Caco-2 (cell line): ENCODE data around the gene CADM4. TPM values are rescaled to one million over a fixed set of nuclear protein-coding genes. Genes with fewer than 3 reads are reported as not detected.

Experiments
- BruUV-seq: library from RNA; stranded (reverse); fragments of 400-500 nt; replicated peaks from 2 replicates; lab custom pipeline; 2021; lab: Mats Ljungman, UMichigan
- CTCF ChIA-PET: fragments of 300-600 bp; sonication (Branson Sonifier 250); formaldehyde crosslinking; loops from one replicate; lab custom pipeline; 2022; ENCODE audit warnings: antibody characterized with exemption; lab: Charles Lee
- POLR2A ChIA-PET: fragments of 300-600 bp; sonication (Branson Sonifier 250); formaldehyde crosslinking; loops from one replicate; lab custom pipeline; 2022; ENCODE audit warnings: antibody characterized with exemption; lab: Charles Lee
- DNase-seq, 2 experiments: peaks; one replicate each; pipeline versions ENCODE4 v3.0.0 to v3.0.0-alpha.2; 2020 to 2022
- H3K27me3 ChIP-seq: replicated peaks from 2 replicates; pipeline ENCODE4 v1.6.0; 2011; ENCODE audit warnings: low read length; ENCODE audit not compliant: control insufficient read depth, insufficient read depth
- H3K36me3 ChIP-seq: 2 replicates; pipeline ENCODE4 v1.5.1; 2011; ENCODE audit warnings: low read length; ENCODE audit not compliant: control insufficient read depth, insufficient read depth
- H3K4me1 ChIP-seq: fragments of 250-450 bp; sonication (Bioruptor Pico); 2 replicates; pipeline ENCODE4 v1.5.1; 2020; ENCODE audit warnings: mild to moderate bottlenecking
- H3K4me3 ChIP-seq: 2 replicates; pipeline ENCODE4 v1.5.1; 2011; ENCODE audit warnings: low read depth, mild to moderate bottlenecking, control low read depth, low read length
- H3K9me3 ChIP-seq: fragments of 250-450 bp; sonication (Bioruptor Pico); 2 replicates; pipeline ENCODE4 v1.5.1; 2020; ENCODE audit warnings: mild to moderate bottlenecking, moderate library complexity
- H3K27ac Mint-ChIP-seq: one replicate; pipeline ENCODE4 v1.8.0; 2022; ENCODE audit warnings: mixed read lengths; ENCODE audit not compliant: unreplicated experiment
- H3K27me3 Mint-ChIP-seq: one replicate; pipeline ENCODE4 v1.8.0; 2022; ENCODE audit warnings: mixed read lengths; ENCODE audit not compliant: insufficient read depth, unreplicated experiment
- H3K36me3 Mint-ChIP-seq: one replicate; pipeline ENCODE4 v1.8.0; 2022; ENCODE audit warnings: mild to moderate bottlenecking, mixed read lengths; ENCODE audit not compliant: insufficient read depth, unreplicated experiment
- H3K4me1 Mint-ChIP-seq: one replicate; pipeline ENCODE4 v1.8.0; 2022; ENCODE audit warnings: low read depth, mixed read lengths; ENCODE audit not compliant: unreplicated experiment
- H3K4me3 Mint-ChIP-seq: one replicate; pipeline ENCODE4 v1.8.0; 2022; ENCODE audit warnings: mild to moderate bottlenecking, moderate library complexity, mixed read lengths; ENCODE audit not compliant: unreplicated experiment
- H3K9me3 Mint-ChIP-seq: one replicate; pipeline ENCODE4 v1.8.0; 2022; ENCODE audit warnings: mixed read lengths; ENCODE audit not compliant: unreplicated experiment
- intact Hi-C: fragments of 100-400 bp; cut with micrococcal nuclease; formaldehyde crosslinking; loops from one replicate; pipeline ENCODE4 v1.10.0; 2022; ENCODE audit not compliant: unreplicated experiment
- total RNA-seq: library from RNA; stranded (reverse); gene quantifications from 2 replicates; pipeline ENCODE4 v1.2.3, GENCODE V29; 2022
- TF ChIP-seq, protein P1 (sequence below), 2 experiments: fragments of 200-600 bp in 1 of 2; IDR thresholded peaks; 1 replicate in 1 of 2; 2 replicates in 1 of 2; pipeline versions ENCODE4 v1.5.1 to v1.8.0; 2011 to 2022; ENCODE audit warnings: antibody characterized with exemption in 1 of 2, control low read depth in 1 of 2, inconsistent platforms in 1 of 2, low read depth in 1 of 2, low read length in 1 of 2, mild to moderate bottlenecking in 1 of 2, moderate library complexity in 1 of 2; ENCODE audit not compliant: insufficient read depth in 1 of 2, severe bottlenecking in 1 of 2, unreplicated experiment in 1 of 2

Gene CADM4
- total RNA-seq, 1 experiment from 2014 or later: 13.2 TPM

GRCh38 chr19:43674596-43674995 is 34.9 kb upstream of the CADM4 start:
- TF ChIP-seq, protein P1, sequence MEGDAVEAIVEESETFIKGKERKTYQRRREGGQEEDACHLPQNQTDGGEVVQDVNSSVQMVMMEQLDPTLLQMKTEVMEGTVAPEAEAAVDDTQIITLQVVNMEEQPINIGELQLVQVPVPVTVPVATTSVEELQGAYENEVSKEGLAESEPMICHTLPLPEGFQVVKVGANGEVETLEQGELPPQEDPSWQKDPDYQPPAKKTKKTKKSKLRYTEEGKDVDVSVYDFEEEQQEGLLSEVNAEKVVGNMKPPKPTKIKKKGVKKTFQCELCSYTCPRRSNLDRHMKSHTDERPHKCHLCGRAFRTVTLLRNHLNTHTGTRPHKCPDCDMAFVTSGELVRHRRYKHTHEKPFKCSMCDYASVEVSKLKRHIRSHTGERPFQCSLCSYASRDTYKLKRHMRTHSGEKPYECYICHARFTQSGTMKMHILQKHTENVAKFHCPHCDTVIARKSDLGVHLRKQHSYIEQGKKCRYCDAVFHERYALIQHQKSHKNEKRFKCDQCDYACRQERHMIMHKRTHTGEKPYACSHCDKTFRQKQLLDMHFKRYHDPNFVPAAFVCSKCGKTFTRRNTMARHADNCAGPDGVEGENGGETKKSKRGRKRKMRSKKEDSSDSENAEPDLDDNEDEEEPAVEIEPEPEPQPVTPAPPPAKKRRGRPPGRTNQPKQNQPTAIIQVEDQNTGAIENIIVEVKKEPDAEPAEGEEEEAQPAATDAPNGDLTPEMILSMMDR (IDR thresholded peaks at IDR 0.05; ENCODE audit: insufficient read depth in 1 of 2, low read depth in 1 of 2, low read length in 1 of 2, severe bottlenecking in 1 of 2, unreplicated experiment in 1 of 2): no peak
- intact Hi-C loops: no loop called here
- Mint-ChIP-seq H3K27me3 (peaks cover 8% of the 10 kb centered on the region), H3K4me3 (no peak overlapping the region), H3K27ac (no peak overlapping the region), H3K9me3 (no peaks in the 10 kb centered on the region), H3K4me1 (peaks cover 23% of the 10 kb centered on the region), H3K36me3 (peaks cover 12% of the 10 kb centered on the region)
- Histone ChIP-seq H3K4me1 (peaks cover 22% of the 10 kb centered on the region), H3K4me3 (no peak overlapping the region), H3K27me3 (no peaks in the 10 kb centered on the region), H3K36me3 (no peaks in the 10 kb centered on the region), H3K9me3 (no peaks in the 10 kb centered on the region)
- CTCF ChIA-PET: interaction anchor here (0.9 kb wide), 1 partner anchor 12 kb away, joined by 3 read pairs; no protein-coding TSS in a partner anchor
- POLR2A ChIA-PET: no interaction called here
- no peak for DNase-seq
- no TSS peak for BruUV-seq

DNA sequence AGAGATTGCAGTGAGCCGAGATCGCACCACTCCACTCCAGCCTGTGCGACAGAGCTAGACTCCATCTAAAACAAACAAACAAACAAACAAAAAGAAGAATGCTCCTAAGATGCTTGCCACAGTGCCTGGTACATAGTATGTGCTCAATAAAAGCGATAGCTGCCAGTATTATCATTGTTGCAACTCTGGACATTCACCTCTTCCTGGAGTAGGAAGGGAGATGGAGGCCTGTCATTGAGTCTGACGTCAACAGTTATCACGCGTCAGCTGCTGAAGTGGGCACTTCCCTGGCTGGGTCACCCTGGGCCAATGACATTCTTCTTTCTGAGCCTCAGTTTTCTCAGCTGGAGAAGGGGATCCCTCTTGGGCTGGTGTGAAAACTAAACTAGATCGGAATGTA is 34.5 kb upstream of the CADM4 start:
- CTCF ChIA-PET: interaction anchor here (0.9 kb wide), 1 partner anchor 11 kb away, joined by 3 read pairs; no protein-coding TSS in a partner anchor
- BruUV-seq: no TSS peak
- H3K27me3 Mint-ChIP-seq: peaks cover 8% of the 10 kb centered on the region

GRCh38 chr19:43673637-43674036 is 34.0 kb upstream of the CADM4 start:
- Histone ChIP-seq H3K4me1 (peaks cover 25% of the 10 kb centered on the region), H3K27me3 (no peaks in the 10 kb centered on the region), H3K36me3 (no peaks in the 10 kb centered on the region), H3K9me3 (no peaks in the 10 kb centered on the region), H3K4me3 (no peak overlapping the region)
- H3K4me1 Mint-ChIP-seq: peaks cover 19% of the 10 kb centered on the region
- POLR2A ChIA-PET: no interaction called here
- CTCF ChIA-PET: interaction anchor here (0.7 to 0.9 kb wide), 2 partner anchors 11 to 139 kb away, joined by 3 to 5 read pairs; no protein-coding TSS in a partner anchor
- TF ChIP-seq, protein P1 (IDR thresholded peaks at IDR 0.05; ENCODE audit: insufficient read depth in 1 of 2, low read depth in 1 of 2, low read length in 1 of 2, severe bottlenecking in 1 of 2, unreplicated experiment in 1 of 2): no peak
- no peak overlapping the region for H3K27ac Mint-ChIP-seq
- no peaks in the 10 kb centered on the region for H3K9me3 Mint-ChIP-seq
- peaks cover 15% of the 10 kb centered on the region for H3K36me3 Mint-ChIP-seq
- intact Hi-C loops: no loop called here
- no peak overlapping the region for H3K4me3 Mint-ChIP-seq
- H3K27me3 Mint-ChIP-seq: peaks cover 8% of the 10 kb centered on the region
- BruUV-seq: no TSS peak
- no peak for DNase-seq

More for the DNA sequence above, 34.5 kb upstream of the CADM4 start:
- no peak for DNase-seq
- Mint-ChIP-seq H3K4me1 (peaks cover 19% of the 10 kb centered on the region), H3K27ac (no peak overlapping the region), H3K36me3 (peaks cover 12% of the 10 kb centered on the region), H3K9me3 (no peaks in the 10 kb centered on the region), H3K4me3 (no peak overlapping the region)
- Histone ChIP-seq H3K27me3 (no peaks in the 10 kb centered on the region), H3K4me3 (no peak overlapping the region), H3K9me3 (no peaks in the 10 kb centered on the region), H3K4me1 (peaks cover 22% of the 10 kb centered on the region), H3K36me3 (no peaks in the 10 kb centered on the region)
- POLR2A ChIA-PET: no interaction called here
- intact Hi-C loops: no loop called here
- TF ChIP-seq, protein P1 (IDR thresholded peaks at IDR 0.05; ENCODE audit: insufficient read depth in 1 of 2, low read depth in 1 of 2, low read length in 1 of 2, severe bottlenecking in 1 of 2, unreplicated experiment in 1 of 2): no peak
